Cortex of kidney (tissue), 1 donor: ENCODE data around the gene GGCX.

Source experiments
- DNase-seq: peaks from one replicate; lab custom pipeline; 2025; lab: John Stamatoyannopoulos, UW

The GGCX gene

DNA sequence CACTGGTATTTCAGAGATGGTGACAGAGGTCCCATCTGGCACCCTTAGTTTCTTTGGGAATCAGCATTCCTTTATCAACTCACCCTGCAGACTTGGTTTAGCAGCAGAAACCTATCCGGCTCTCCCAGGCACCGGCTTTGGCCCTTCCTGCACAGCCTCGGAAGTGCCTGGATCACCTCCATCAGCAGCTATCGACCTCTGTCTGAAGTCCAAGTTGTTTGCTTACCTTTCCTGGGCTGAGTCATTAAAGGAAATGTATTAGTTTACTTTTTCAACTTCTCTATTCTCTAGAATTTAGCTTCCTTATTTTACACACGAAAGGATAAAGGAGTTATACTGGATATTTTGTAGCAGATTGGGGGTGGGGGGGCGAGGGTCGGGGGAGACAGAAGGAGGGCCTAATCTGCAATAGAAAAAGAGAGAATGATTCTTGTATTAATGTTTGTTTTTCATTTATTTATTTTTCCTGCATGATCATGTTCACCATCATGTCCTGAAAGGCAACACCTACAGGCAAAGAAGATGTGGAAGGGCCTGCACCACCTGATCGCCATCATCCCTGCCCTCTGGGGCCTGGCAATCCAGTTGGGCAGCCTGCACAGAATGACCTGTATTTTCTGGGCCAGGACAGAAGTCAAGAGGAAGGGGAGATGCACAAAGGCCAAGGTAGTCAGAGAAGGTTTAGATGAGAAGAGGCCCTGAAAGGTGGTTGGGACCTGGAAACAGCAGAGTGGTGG is 44.5 kb downstream of the GGCX start:
- no peak for DNase-seq

DNA sequence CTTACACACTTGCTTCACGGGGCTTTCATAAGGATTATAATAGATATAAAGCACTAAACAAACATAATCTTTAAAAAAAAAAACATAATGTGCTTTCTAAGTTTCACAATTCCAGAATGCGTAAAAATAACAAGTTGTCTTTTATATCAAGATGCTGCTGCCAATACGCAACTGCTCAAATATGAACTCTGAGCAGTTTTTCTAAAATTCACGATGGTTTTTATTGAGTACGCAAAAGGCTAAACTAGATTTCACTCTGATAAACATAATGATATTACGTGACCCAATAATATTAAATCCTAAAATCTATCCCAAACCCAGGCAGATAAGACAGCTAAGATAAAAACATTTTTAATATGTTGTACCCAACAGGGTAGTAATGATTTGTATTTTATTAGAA is 47.0 kb downstream of the GGCX start:
- DNase-seq: no peak

DNA sequence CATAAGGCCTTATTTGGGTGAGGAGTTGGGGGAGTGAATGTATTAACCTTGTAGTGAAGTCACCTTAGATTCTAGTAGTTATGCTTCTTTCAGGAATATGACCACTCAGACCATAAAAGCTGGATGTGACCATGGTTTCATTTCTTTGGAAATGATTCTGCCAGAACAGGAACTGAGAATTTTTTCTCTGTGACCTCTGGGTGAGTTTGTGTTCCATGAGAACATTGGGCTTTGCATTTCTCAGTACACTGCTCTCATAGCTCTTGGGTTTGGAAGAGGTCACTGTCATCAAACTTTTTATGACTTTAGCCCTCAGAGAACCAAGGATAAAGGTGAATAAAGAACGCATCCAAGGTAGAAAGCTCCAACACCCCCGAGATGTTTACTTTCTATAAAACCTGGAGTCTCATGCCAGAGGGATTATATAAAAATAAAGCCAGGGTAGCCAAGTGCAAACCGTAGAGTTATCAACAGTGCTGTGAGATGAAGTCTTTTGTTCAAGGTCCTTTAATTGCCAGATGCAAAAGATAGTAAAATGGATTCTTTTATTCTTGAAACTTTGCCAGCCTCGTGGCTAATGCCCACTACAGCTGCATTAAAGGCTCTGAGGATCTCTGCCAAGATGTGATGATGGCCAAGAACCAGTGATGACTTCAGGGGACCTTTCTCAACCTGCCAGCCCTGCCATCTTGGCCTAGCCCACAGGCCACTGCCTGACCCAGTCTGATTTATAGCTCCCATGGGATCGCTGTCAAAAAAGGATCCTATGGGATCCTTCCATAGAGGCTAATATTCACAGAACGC is 50.1 kb downstream of the GGCX start:
- DNase-seq: no peak

DNA sequence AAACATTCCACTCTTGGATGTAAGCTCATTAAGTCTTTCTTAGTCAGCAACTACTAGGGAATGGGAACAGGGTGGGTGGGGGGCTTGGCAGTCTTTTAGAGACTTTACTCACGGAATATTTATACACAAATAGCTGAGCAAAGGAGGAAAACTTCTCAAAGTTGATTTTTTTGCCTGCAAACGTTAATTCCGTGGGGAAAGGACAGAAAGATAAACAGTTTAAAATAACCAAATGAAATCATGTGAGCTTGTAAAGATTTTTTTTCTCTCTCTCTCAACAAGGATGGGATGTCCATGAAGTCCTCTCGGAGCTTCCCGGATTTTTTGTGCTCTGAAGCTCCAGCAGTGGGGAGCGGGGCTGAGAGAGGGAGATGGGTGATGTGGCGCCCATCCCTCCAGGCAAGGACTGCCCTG is 54.5 kb downstream of the GGCX start:
- no peak for DNase-seq

DNA sequence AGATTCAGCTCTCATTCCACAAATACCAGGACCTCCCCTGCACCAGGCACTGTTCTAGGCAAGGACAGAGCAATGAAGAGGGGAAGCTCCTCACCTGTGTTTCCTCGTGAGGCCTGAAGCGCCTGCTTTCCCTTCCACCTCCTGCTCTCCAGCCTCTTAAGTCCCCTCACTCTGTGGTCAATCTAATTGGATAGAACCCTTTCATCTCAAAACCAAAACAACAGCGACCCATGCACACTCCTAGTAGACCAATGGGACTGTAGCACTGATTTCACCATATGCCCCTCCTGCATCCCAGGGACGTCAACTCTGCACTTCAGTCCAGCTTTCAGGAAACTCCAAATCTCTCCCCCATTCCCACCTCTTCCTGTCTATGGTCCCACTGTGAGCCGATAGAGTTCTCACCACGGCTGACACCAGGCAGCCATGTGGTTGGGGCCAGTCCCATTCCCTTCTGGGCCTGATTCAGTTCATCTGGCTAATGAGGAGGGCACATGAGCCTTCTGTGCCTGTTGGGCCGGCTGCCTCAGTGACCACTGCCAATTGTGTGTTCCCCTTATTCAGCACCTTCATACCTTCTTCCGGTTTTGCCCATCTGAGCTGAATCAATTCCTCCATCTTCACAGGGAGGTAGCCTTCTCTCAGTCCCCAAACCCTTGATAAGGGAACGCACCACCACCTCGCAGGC is 55.6 kb downstream of the GGCX start:
- DNase-seq: no peak

DNA sequence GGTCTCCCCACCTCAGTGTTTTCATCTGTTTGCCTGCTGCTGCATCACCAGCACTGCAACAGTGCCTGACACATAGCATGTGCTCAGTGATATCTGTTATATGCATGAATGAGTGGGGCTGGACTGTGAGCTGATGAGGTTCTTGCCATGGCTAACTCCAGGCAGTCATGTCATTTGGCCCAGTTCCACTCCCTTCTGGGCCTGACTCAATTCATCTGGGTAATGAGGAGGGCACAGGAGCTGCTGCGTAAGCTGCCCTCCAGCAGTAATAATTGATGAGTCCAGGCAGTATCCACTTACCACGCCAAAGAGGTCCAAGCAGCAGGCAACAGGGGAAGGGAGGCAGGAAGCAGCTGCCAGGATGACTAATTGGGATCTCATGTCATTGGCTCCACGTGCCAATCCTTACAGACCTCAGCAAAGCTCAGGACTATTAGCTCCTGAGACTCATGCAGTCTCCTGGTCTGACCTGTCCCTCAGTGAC is 56.5 kb downstream of the GGCX start:
- no peak for DNase-seq

DNA sequence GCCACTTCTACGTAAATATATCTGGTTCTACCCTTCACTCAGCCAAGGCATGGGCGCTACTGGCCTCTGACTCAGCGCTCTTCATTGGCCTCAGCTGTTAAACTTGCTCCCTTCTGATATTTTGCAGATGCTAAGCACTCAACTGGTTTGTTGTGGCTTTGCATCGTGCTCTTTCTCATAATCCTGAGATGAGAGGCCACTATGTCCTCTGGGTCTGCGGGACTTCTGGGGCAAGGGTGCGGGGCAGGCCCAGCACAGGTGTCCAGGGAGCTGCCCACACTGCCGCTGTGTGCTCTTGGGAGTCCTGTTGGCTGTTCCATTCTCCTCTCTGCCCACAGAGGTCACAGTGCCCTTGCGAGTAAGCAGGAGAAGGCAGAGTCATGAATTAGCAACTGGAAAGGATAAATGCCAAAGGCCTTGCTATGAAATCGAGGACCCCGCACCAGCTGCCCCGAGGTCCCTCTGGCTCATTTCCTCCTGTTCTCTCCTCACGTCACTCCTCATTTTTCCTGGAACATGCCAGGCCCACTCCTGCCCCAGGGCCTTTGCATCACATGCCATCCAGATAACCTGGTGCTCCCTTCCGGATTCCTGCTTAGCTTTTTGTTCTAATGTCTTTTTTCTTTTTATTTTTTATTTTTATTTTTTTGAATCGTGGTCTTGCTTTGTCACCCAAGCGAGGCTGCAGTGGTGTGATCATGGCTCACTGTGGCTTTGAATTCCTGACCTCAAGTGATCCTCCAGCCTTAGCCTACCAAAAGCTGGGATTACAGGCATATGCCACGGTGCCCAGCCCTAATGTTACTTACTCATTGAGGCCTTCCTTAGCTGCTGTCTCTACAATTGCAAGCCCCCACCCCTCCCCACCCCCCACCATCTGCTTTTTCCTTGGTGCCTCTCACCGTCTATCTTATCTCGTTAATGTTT is 57.2 kb downstream of the GGCX start:
- no peak for DNase-seq

DNA sequence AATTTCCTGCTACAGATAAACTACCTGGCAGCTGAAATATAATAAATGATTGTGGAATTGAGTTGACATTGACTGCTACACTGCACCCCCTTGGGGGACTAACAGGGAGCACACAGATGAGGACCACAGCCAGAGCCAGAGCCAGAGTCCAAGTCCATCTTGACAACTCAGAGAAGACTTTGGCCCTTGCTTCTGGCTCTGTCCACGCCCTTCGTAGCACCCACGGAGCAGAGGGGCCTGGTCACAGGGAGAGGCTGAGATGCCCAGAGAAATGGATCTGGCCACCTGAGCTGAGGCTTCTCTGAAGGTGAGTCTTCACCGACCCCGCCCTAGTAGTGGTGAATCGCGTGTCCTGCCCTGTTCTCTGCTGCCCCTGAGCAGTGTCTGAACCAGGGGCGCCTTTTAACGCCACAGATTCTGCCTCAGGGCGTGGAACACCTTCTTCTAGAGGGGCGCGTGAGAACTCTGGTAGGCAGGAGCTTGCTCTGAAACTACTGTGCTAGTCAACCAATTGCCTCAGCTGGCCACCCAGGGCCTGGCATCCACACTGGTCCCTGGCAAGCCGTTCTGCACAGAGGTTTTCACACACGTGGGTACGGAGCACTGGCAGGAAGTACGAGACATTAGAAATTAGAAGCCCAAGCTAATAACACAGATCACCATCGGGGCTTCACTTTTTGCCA is 58.0 kb downstream of the GGCX start:
- DNase-seq: no peak

DNA sequence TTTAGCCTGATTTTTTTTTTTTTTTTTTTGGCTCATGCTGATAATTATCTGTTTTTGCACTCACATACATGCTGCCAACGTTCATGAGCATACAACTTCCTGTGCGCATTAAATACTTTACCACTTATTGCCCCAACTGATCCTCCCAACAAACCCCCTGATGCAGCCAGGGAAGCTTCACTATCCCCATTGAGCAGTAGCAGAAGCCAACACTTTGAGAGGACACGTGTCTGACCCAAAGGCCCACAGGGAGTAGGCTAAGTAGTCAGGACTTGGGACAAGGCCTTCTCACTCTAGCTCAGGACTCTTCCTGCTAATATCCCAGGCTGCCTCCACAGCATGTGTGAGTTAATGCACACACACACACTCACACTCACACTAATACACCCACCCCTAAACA is 58.6 kb downstream of the GGCX start:
- no peak for DNase-seq

DNA sequence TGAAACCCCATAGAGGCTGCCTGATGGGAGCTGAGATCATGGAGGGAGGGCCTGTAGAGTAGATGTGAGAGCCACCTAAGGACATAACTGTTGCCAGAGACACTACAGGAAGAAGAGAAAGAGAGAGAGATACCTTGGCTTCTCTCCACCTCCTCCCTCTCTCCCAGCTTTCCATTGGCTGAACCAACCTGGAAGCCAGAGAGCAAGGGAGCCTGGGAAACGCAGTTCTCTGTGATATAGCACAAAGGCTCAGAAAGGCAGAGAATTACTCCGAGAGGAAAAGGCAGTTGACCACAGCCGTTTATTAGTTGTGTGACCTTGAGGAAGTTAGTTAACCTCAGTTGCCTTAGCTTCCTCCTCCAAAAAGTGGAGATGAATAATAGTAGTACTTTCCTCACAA is 60.0 kb downstream of the GGCX start:
- no peak for DNase-seq

DNA sequence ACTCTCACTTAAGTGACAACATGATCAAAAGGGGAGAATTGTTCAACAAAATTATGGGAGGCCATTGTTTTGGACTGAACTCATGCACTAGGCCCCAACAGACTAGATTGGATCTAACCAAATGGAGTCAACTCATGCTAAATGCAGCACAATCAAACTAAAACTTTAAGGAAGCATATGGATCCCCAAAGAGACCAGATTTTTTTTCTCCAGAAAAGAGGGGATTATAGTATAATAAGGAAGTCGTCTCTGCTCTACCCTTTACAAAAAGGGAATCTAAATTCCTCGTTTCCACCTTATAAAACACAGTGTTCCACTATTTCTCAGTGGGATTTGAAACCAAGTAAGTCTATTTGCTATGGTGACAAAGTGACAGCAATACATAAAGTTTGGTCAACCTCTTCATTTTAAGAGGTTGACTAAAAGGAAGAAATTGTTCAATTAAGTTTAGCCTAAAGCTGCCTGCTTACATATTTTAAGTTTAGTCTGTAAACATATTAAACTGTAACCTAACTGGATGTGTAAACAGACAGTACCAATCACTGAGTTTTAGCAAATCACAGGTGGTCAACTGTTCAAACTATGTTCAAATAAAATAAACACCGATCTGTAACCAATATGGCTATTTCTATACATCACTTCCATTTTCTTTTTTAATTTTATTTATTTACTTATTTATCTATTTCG is 63.2 kb downstream of the GGCX start:
- no peak for DNase-seq

DNA sequence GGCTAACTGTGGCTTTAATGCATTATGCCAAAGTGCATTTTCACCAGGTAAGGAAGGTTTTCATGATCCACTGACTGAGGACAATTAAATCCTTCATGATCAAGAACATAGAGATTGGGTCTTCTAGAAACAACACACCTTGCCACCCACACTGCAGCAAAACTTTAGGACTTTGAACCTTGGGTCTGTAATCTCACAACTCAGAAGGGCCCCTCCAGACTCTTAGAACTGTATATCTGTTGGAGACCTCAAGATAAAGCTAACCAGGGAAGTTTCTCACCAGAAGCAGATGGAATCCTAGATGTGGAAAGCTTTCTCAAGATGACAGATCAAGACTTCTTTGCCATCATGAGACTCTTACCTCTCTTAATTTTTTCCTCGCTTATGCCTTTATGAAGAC is 64.9 kb downstream of the GGCX start:
- DNase-seq: no peak
